ENCODE measurements around the gene FCAMR. TPM values are rescaled to one million over a fixed set of nuclear protein-coding genes. Genes with fewer than 3 reads are reported as not detected.
A peak's percentile ranks its signal among the peaks of the same experiment; 100 is the strongest.

FCAMR gene
- total and polyA plus RNA-seq, 4 donors = not detected

DNA sequence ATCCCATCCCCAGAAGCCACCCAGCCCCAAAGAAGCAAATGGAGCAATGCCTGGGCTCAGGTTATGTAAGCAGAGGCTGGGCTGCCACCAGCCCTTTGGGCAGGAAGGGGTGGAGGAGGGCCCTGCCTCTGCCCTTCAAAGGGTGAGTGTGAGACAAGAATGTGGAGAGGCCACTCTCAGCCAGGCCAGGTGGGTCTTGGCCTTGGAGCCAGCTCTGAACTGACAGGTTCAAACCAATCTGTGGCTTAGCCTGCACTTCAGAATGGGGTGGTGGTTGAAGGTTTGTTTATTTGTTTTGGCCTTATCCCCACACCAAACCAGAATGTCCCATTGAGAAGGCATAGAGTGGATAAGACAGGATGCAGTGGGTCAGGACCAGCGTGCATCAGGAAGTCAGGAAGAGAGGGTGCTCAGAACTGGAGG, 32.5 kb upstream of the FCAMR start:
- Histone ChIP-seq H3K27ac (ENCODE audit: low read depth in 1 of 2, low read length in 2 of 2) (no peak overlapping the region), H3K4me1 (ENCODE audit: control insufficient read depth in 1 of 2, insufficient read depth in 2 of 2, low read length in 2 of 2) (no peaks in the 10 kb centered on the region), H3K4me3 (ENCODE audit: low read length in 2 of 2) (no peak overlapping the region), H3K27me3 (ENCODE audit: control insufficient read depth in 1 of 2, insufficient read depth in 2 of 2, low read length in 1 of 2) (no peaks in the 10 kb centered on the region), H3K9me3 (ENCODE audit: control insufficient read depth, low read length) (no peaks in the 10 kb centered on the region), H3K36me3 (ENCODE audit: control insufficient read depth in 1 of 2, insufficient read depth in 2 of 2, low read length in 1 of 2) (no peaks in the 10 kb centered on the region)
- WGBS, 2 donors = 77 to 84% methylated on average over 1 of the region's 1 CpG
- intact Hi-C loops (cut with DNase I) = no loop called here
- DNase-seq (no peak), ATAC-seq (ENCODE audit: low FRiP score) (peak; percentile 29)

DNA sequence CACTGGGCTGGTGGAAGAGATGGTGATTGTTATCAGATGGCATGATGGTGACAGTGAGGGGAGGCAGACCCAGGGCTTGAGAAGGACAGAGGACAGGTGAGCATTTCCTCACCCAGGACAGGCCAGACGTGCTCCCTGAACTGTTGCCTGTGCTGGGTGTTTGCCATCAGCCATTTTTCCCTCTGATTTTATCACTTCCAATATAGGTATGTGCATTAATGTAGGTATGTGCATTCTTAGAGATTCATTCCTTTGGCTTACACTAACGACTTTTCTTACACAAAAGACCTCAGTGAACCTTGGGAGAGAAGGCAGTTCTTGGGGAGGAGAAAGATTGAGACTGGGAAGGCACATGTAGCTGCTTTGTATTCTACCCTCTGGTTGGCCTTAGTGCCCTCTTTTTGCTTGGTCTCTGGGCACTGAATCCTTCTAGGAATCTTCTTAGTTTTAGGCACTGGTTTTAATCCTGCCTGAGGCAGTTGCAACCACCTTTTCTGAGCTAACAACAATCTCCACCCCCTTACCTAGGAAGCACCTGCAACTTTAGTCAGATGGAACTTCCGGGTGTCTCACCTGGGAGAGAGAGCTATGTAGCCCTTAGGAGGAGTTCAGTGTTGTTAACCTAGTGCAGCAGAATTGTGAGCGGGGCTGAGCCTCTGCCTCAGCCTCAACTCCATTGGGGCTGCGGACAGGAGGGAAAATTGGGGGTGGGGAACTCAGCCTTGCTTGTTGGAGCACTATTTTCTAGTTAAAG, 31.4 kb upstream of the FCAMR start:
- Histone ChIP-seq H3K36me3 (ENCODE audit: control insufficient read depth in 1 of 2, insufficient read depth in 2 of 2, low read length in 1 of 2) (no peaks in the 10 kb centered on the region), H3K27ac (ENCODE audit: low read depth in 1 of 2, low read length in 2 of 2) (no peak overlapping the region), H3K4me1 (ENCODE audit: control insufficient read depth in 1 of 2, insufficient read depth in 2 of 2, low read length in 2 of 2) (no peaks in the 10 kb centered on the region), H3K27me3 (ENCODE audit: control insufficient read depth in 1 of 2, insufficient read depth in 2 of 2, low read length in 1 of 2) (no peaks in the 10 kb centered on the region), H3K4me3 (ENCODE audit: low read length in 2 of 2) (no peak overlapping the region), H3K9me3 (ENCODE audit: control insufficient read depth, low read length) (no peaks in the 10 kb centered on the region)
- ATAC-seq (ENCODE audit: low FRiP score) = no peak
- intact Hi-C loops (cut with DNase I) = no loop called here
- 79% methylated on average over 5 of the region's 5 CpGs for WGBS, 2 donors
- DNase-seq = no peak

DNA sequence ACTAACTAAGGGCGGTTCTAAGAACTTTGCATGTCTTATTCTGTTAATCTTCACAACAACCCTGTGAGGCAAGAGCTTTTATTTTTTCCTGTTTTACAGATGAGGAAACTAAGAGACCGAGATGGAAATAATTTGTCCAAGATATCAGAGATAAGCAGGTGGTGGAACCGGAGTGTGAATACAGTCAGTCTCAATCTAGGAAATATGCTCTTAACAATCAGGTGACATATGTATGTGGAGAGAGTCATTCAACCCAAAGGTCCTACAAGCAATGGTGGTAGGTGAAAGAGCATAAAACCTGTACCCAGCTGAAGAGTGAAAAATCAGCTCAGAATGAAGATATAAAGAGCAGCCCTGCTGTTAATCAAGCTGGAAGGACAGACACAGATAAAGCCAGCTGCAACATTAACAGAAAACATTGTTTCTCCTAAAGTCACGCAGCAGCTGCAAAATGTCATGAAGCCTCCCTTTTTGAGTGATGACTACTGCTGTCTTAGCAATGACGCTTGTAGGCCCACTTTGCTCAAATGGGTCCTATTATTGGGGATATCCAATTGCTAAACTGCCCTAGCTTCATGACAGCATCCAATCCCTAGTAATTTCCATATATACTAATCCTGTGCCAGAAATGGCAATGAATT, 30.5 kb upstream of the FCAMR start:
- no peak overlapping the region for H3K27ac ChIP-seq (ENCODE audit: low read depth in 1 of 2, low read length in 2 of 2)
- DNase-seq (no peak), ATAC-seq (ENCODE audit: low FRiP score) (no peak)
- no peak overlapping the region for H3K4me3 ChIP-seq (ENCODE audit: low read length in 2 of 2)
- H3K27me3 ChIP-seq (ENCODE audit: control insufficient read depth in 1 of 2, insufficient read depth in 2 of 2, low read length in 1 of 2) = no peaks in the 10 kb centered on the region
- H3K36me3 ChIP-seq (ENCODE audit: control insufficient read depth in 1 of 2, insufficient read depth in 2 of 2, low read length in 1 of 2) = no peaks in the 10 kb centered on the region
- no peaks in the 10 kb centered on the region for H3K4me1 ChIP-seq (ENCODE audit: control insufficient read depth in 1 of 2, insufficient read depth in 2 of 2, low read length in 2 of 2)
- intact Hi-C loops (cut with DNase I) = no loop called here
- 73 to 80% methylated on average over 5 of the region's 5 CpGs for WGBS, 2 donors
- H3K9me3 ChIP-seq (ENCODE audit: control insufficient read depth, low read length) = no peaks in the 10 kb centered on the region

DNA sequence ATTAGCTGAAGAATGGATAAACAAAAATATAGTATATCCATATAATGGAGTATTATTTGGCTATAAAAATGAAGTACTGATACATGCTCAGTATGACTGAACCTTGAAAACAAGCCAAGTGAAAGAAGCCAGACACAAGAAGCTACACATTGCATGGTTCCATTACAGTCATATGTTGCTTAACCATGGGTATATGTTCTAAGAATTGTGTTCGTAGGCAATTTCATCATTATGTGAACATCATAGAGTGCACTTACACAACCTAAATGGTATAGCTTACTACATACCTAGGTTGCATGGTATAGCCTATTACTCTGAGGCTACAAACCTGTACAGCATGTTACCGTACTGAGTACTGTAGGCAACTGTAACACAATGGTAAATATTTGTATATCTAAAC, 28.6 kb upstream of the FCAMR start:
- no peaks in the 10 kb centered on the region for H3K9me3 ChIP-seq (ENCODE audit: control insufficient read depth, low read length)
- H3K27ac ChIP-seq (ENCODE audit: low read depth in 1 of 2, low read length in 2 of 2) = no peak overlapping the region
- WGBS, 2 donors = 90 to 91% methylated on average over 2 of the region's 2 CpGs
- no peak for ATAC-seq (ENCODE audit: low FRiP score)
- no peaks in the 10 kb centered on the region for H3K36me3 ChIP-seq (ENCODE audit: control insufficient read depth in 1 of 2, insufficient read depth in 2 of 2, low read length in 1 of 2)
- no peaks in the 10 kb centered on the region for H3K4me1 ChIP-seq (ENCODE audit: control insufficient read depth in 1 of 2, insufficient read depth in 2 of 2, low read length in 2 of 2)
- no peak for DNase-seq
- intact Hi-C loops (cut with DNase I) = no loop called here
- H3K4me3 ChIP-seq (ENCODE audit: low read length in 2 of 2) = no peak overlapping the region
- no peaks in the 10 kb centered on the region for H3K27me3 ChIP-seq (ENCODE audit: control insufficient read depth in 1 of 2, insufficient read depth in 2 of 2, low read length in 1 of 2)

DNA sequence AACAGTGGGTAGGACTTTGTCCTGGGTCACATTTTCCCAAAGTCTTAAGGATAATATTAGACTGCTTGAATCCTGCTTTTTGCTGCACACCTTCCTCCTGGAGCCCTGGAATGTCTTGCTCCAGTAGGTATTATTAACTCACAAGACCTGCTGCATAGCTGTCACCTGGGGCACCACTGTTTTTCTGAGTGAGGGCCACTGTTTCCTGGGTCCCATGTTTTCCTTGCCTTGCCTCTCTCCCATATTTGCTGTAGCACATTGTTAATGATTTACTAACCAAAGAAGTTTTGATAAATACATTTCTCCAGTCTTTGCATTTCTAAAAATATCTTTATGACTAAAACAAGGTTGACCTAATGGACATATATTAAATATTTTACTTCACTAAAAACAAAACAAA, 22.5 kb upstream of the FCAMR start:
- Histone ChIP-seq H3K4me1 (ENCODE audit: control insufficient read depth in 1 of 2, insufficient read depth in 2 of 2, low read length in 2 of 2) (no peaks in the 10 kb centered on the region), H3K27ac (ENCODE audit: low read depth in 1 of 2, low read length in 2 of 2) (no peak overlapping the region), H3K9me3 (ENCODE audit: control insufficient read depth, low read length) (peaks cover 3% of the 10 kb centered on the region), H3K4me3 (ENCODE audit: low read length in 2 of 2) (no peak overlapping the region), H3K27me3 (ENCODE audit: control insufficient read depth in 1 of 2, insufficient read depth in 2 of 2, low read length in 1 of 2) (peaks cover 0 to 1% of the 10 kb centered on the region in 2 donors), H3K36me3 (ENCODE audit: control insufficient read depth in 1 of 2, insufficient read depth in 2 of 2, low read length in 1 of 2) (no peaks in the 10 kb centered on the region)
- intact Hi-C loops (cut with DNase I) = no loop called here
- DNase-seq (no peak), ATAC-seq (ENCODE audit: low FRiP score) (no peak)

DNA sequence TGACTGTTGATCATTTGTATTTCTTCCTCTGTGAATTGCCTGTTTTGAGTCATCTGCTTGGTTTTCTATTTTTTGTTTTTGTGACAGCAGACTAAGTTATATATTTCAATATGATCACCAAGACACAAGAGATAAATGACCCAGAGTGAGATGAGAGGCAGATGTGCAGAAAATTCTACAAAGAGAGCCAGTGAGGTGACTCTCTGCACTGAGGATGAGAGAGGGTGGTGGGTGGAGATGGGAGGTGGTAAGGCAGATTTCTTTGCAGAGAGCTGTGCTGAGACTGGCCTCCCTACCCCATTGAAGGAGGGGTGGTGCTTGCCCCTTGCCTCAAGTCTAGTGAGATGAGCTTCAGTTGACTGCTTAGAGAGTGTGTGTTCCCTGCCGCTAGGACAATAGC, 17.6 kb upstream of the FCAMR start:
- no peak overlapping the region for H3K27ac ChIP-seq (ENCODE audit: low read depth in 1 of 2, low read length in 2 of 2)
- no peaks in the 10 kb centered on the region for H3K4me1 ChIP-seq (ENCODE audit: control insufficient read depth in 1 of 2, insufficient read depth in 2 of 2, low read length in 2 of 2)
- peaks cover 0 to 1% of the 10 kb centered on the region in 2 donors for H3K27me3 ChIP-seq (ENCODE audit: control insufficient read depth in 1 of 2, insufficient read depth in 2 of 2, low read length in 1 of 2)
- H3K4me3 ChIP-seq (ENCODE audit: low read length in 2 of 2) = no peak overlapping the region
- ATAC-seq (ENCODE audit: low FRiP score) (no peak), DNase-seq (no peak)
- no peaks in the 10 kb centered on the region for H3K36me3 ChIP-seq (ENCODE audit: control insufficient read depth in 1 of 2, insufficient read depth in 2 of 2, low read length in 1 of 2)
- intact Hi-C loops (cut with DNase I) = no loop called here
- H3K9me3 ChIP-seq (ENCODE audit: control insufficient read depth, low read length) = peaks cover 3% of the 10 kb centered on the region
- WGBS, 2 donors = 81 to 92% methylated on average over 1 of the region's 1 CpG

DNA sequence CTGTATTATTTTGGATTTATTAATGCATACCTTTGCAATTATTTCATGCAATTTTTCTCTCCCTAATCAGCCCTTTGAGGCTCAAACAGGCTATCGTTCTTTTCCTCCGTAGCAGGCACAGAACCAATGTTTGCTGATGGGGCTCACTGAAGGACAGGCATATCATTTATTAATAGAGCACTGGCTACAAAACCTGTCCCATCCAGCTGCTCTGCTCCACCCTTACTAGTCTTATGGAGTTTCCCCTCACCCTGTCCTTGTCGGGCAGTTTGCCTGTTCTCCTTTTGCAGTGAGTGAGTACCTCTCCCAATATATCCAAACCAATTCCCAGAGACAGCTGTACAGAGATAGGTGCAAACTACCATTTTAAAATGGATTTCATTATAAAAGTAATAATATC, 16.6 kb upstream of the FCAMR start:
- no peak for DNase-seq
- Histone ChIP-seq H3K27me3 (ENCODE audit: control insufficient read depth in 1 of 2, insufficient read depth in 2 of 2, low read length in 1 of 2) (peaks cover 0 to 1% of the 10 kb centered on the region in 2 donors), H3K4me1 (ENCODE audit: control insufficient read depth in 1 of 2, insufficient read depth in 2 of 2, low read length in 2 of 2) (no peaks in the 10 kb centered on the region), H3K9me3 (ENCODE audit: control insufficient read depth, low read length) (peaks cover 3% of the 10 kb centered on the region), H3K27ac (ENCODE audit: low read depth in 1 of 2, low read length in 2 of 2) (no peak overlapping the region), H3K4me3 (ENCODE audit: low read length in 2 of 2) (no peak overlapping the region), H3K36me3 (ENCODE audit: control insufficient read depth in 1 of 2, insufficient read depth in 2 of 2, low read length in 1 of 2) (no peaks in the 10 kb centered on the region)
- WGBS, 2 donors = 35 to 40% methylated on average over 3 of the region's 3 CpGs
- intact Hi-C loops (cut with DNase I) = no loop called here
- ATAC-seq (ENCODE audit: low FRiP score) = no peak

DNA sequence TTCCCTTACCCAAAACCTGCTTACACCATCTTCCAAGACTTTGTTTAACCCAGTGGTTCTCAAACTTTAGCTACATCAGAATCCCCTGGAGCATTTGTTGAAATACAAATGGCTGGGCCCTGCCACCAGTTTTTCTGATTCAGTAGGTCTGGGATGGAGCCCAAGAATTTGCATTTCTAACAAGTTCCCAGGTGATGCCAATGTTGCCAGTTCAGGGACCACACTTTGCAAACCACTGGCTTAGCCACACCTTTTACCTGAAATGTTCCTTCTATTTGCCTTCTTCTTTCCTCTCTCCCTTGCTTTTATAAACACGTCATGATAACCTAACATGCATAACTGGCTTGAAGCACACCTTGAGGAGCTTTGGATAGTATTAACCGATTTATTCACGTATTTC, 16.1 kb upstream of the FCAMR start:
- DNase-seq (no peak), ATAC-seq (ENCODE audit: low FRiP score) (no peak)
- WGBS, 2 donors = 77 to 86% methylated on average over 3 of the region's 3 CpGs
- H3K27me3 ChIP-seq (ENCODE audit: control insufficient read depth in 1 of 2, insufficient read depth in 2 of 2, low read length in 1 of 2) = peaks cover 0 to 1% of the 10 kb centered on the region in 2 donors
- peaks cover 3% of the 10 kb centered on the region for H3K9me3 ChIP-seq (ENCODE audit: control insufficient read depth, low read length)
- no peak overlapping the region for H3K27ac ChIP-seq (ENCODE audit: low read depth in 1 of 2, low read length in 2 of 2)
- H3K36me3 ChIP-seq (ENCODE audit: control insufficient read depth in 1 of 2, insufficient read depth in 2 of 2, low read length in 1 of 2) = no peaks in the 10 kb centered on the region
- H3K4me1 ChIP-seq (ENCODE audit: control insufficient read depth in 1 of 2, insufficient read depth in 2 of 2, low read length in 2 of 2) = no peaks in the 10 kb centered on the region
- no peak overlapping the region for H3K4me3 ChIP-seq (ENCODE audit: low read length in 2 of 2)
- intact Hi-C loops (cut with DNase I) = no loop called here

DNA sequence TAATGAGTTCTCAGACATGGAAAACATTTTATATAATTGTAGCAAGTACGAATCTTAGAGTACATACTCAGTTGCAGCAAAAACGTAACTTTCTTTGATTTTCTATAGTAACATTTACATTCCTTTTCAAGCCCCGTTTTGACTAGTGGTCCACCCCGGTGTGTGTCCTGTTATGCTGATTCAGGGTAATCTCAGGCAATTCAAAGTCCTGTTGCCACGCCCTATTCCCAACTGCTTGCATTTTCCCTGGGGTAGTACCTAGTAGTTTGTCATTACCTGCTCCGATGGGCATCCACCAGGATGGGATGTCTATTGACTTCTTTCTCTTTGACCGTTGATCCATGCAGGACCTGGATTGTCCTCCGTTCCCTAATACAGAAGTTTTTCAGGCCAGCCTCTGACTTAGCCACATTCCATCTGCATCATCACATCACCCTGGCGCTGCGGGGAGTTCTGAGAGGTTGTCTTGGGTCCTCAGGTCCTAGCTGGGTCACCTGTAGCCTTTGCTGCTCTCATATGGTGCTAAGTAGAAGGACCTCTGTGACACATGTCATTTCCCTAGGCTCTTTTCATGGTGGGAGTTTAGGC, 15.0 kb upstream of the FCAMR start:
- H3K9me3 ChIP-seq (ENCODE audit: control insufficient read depth, low read length) = peaks cover 1% of the 10 kb centered on the region
- DNase-seq (no peak), ATAC-seq (ENCODE audit: low FRiP score) (no peak)
- H3K4me3 ChIP-seq (ENCODE audit: low read length in 2 of 2) = no peak overlapping the region
- 58 to 61% methylated on average over 10 of the region's 10 CpGs for WGBS, 2 donors
- no peaks in the 10 kb centered on the region for H3K36me3 ChIP-seq (ENCODE audit: control insufficient read depth in 1 of 2, insufficient read depth in 2 of 2, low read length in 1 of 2)
- H3K27me3 ChIP-seq (ENCODE audit: control insufficient read depth in 1 of 2, insufficient read depth in 2 of 2, low read length in 1 of 2) = no peaks in the 10 kb centered on the region
- H3K27ac ChIP-seq (ENCODE audit: low read depth in 1 of 2, low read length in 2 of 2) = no peak overlapping the region
- H3K4me1 ChIP-seq (ENCODE audit: control insufficient read depth in 1 of 2, insufficient read depth in 2 of 2, low read length in 2 of 2) = no peaks in the 10 kb centered on the region
- intact Hi-C loops (cut with DNase I) = no loop called here
